OCI-LY1 (cell line): ENCODE data around the gene SOX13.

Experiments
- H2AFZ ChIP-seq: fragments of 200-600 bp; sonication (generic), shearing (Covaris generic); 2 replicates; pipeline ENCODE4 v1.6.0; 2014; ENCODE audit warnings: antibody characterized with exemption, mild to moderate bottlenecking, low read length
- H3F3A ChIP-seq: fragments of 200-600 bp; sonication (generic), shearing (Covaris generic); 2 replicates; pipeline ENCODE4 v1.6.0; 2014; ENCODE audit warnings: mild to moderate bottlenecking, antibody characterized with exemption, low read length, moderate library complexity; ENCODE audit not compliant: insufficient read depth
- H3K27ac ChIP-seq: fragments of 200-600 bp; sonication (generic); 2 replicates; pipeline ENCODE4 v1.5.1; 2014; ENCODE audit warnings: low read length, mixed run types, mild to moderate bottlenecking, low read depth; ENCODE audit not compliant: poor library complexity, severe bottlenecking
- H3K27me3 ChIP-seq: fragments of 200-600 bp; sonication (generic); 2 replicates; pipeline ENCODE4 v1.6.0; 2014; ENCODE audit warnings: antibody characterized with exemption, mild to moderate bottlenecking, low read length, moderate library complexity; ENCODE audit not compliant: insufficient read depth
- H3K36me3 ChIP-seq: fragments of 200-600 bp; sonication (generic); 2 replicates; pipeline ENCODE4 v1.6.1; 2014; ENCODE audit warnings: mild to moderate bottlenecking, antibody characterized with exemption, low read length, moderate library complexity, mixed read lengths; ENCODE audit not compliant: insufficient read depth
- H3K4me1 ChIP-seq: fragments of 200-600 bp; sonication (generic); 2 replicates; pipeline ENCODE4 v1.5.1; 2014; ENCODE audit warnings: mild to moderate bottlenecking, low read length, moderate library complexity; ENCODE audit not compliant: insufficient read depth, severe bottlenecking
- H3K4me2 ChIP-seq: fragments of 200-600 bp; sonication (generic), shearing (Covaris generic); 2 replicates; pipeline ENCODE4 v1.6.1; 2014; ENCODE audit warnings: low read length
- H3K4me3 ChIP-seq: fragments of 200-600 bp; sonication (generic); 2 replicates; pipeline ENCODE4 v1.5.1; 2014; ENCODE audit warnings: low read length, low read depth, mild to moderate bottlenecking, mixed read lengths; ENCODE audit not compliant: poor library complexity, severe bottlenecking
- H3K79me2 ChIP-seq: fragments of 200-600 bp; shearing (Covaris generic); 2 replicates; pipeline ENCODE4 v1.6.1; 2016; ENCODE audit warnings: mixed run types, low read length, mixed read lengths; ENCODE audit not compliant: insufficient read depth
- H3K9ac ChIP-seq: fragments of 200-600 bp; sonication (generic), shearing (Covaris generic); 2 replicates; pipeline ENCODE4 v1.6.1; 2014; ENCODE audit warnings: mild to moderate bottlenecking, low read length, mixed read lengths
- H3K9me2 ChIP-seq: fragments of 200-600 bp; sonication (generic), shearing (Covaris generic); 2 replicates; pipeline ENCODE4 v1.6.1; 2014; ENCODE audit warnings: low read depth, mild to moderate bottlenecking, low read length, mixed read lengths
- H3K9me3 ChIP-seq: fragments of 200-600 bp; shearing (Covaris generic); 2 replicates; pipeline ENCODE4 v1.6.1; 2014; ENCODE audit warnings: low read length, mixed read lengths
- H4K20me1 ChIP-seq: fragments of 200-600 bp; sonication (generic), shearing (Covaris generic); 2 replicates; pipeline ENCODE4 v1.6.0; 2016; ENCODE audit warnings: mild to moderate bottlenecking, low read length; ENCODE audit not compliant: insufficient read depth
- CTCF ChIP-seq: fragments of 200-600 bp; sonication (generic), shearing (Covaris generic); IDR thresholded peaks from 2 replicates; pipeline ENCODE4 v1.5.1; 2017; ENCODE audit warnings: mild to moderate bottlenecking, antibody characterized with exemption, low read length, moderate library complexity, mixed read lengths
- EZH2 ChIP-seq: fragments of 200-600 bp; sonication (generic), shearing (Covaris generic); IDR thresholded peaks from 2 replicates; pipeline ENCODE4 v1.8.0; 2017; ENCODE audit warnings: borderline replicate concordance, mixed run types, mild to moderate bottlenecking, antibody characterized with exemption, low read length, moderate library complexity, mixed read lengths

Gene SOX13

GRCh38 chr1:204143276-204144041, 70.5 kb downstream of the SOX13 start:
- H2AFZ ChIP-seq = no peak overlapping the region
- H3K79me2 ChIP-seq = no peaks in the 10 kb centered on the region
- TF ChIP-seq EZH2 (no peak), CTCF (no peak)
- no peak overlapping the region for H3K27ac ChIP-seq
- no peaks in the 10 kb centered on the region for H3K4me1 ChIP-seq
- no peaks in the 10 kb centered on the region for H3K27me3 ChIP-seq
- no peaks in the 10 kb centered on the region for H3K36me3 ChIP-seq
- no peaks in the 10 kb centered on the region for H4K20me1 ChIP-seq
- no peaks in the 10 kb centered on the region for H3F3A ChIP-seq
- H3K9me2 ChIP-seq = no peaks in the 10 kb centered on the region
- H3K4me2 ChIP-seq = no peak overlapping the region
- no peak overlapping the region for H3K9ac ChIP-seq
- H3K9me3 ChIP-seq = no peaks in the 10 kb centered on the region
- no peak overlapping the region for H3K4me3 ChIP-seq

GRCh38 chr1:204145033-204145504, 72.2 kb downstream of the SOX13 start:
- Histone ChIP-seq H3K79me2 (no peaks in the 10 kb centered on the region), H3K36me3 (no peaks in the 10 kb centered on the region), H3K9me2 (no peaks in the 10 kb centered on the region), H4K20me1 (no peaks in the 10 kb centered on the region), H3K9me3 (no peaks in the 10 kb centered on the region), H3K27me3 (no peaks in the 10 kb centered on the region), H3K4me3 (no peak overlapping the region), H3K4me1 (no peaks in the 10 kb centered on the region), H2AFZ (no peak overlapping the region), H3K9ac (no peak overlapping the region), H3K4me2 (no peak overlapping the region), H3F3A (no peaks in the 10 kb centered on the region), H3K27ac (no peak overlapping the region)
- no peak for TF ChIP-seq CTCF

GRCh38 chr1:204146309-204146708, 73.4 kb downstream of the SOX13 start:
- no peak overlapping the region for H3K9ac ChIP-seq
- H3K27ac ChIP-seq = no peak overlapping the region
- H3K4me1 ChIP-seq = no peaks in the 10 kb centered on the region
- H3K4me3 ChIP-seq = no peak overlapping the region
- H3K9me3 ChIP-seq = no peaks in the 10 kb centered on the region
- H3K27me3 ChIP-seq = no peaks in the 10 kb centered on the region
- H4K20me1 ChIP-seq = no peaks in the 10 kb centered on the region
- no peaks in the 10 kb centered on the region for H3K36me3 ChIP-seq
- H3K9me2 ChIP-seq = no peaks in the 10 kb centered on the region
- no peaks in the 10 kb centered on the region for H3K79me2 ChIP-seq
- no peak overlapping the region for H3K4me2 ChIP-seq
- no peaks in the 10 kb centered on the region for H3F3A ChIP-seq
- TF ChIP-seq EZH2 = no peak
- H2AFZ ChIP-seq = no peak overlapping the region

- Histone ChIP-seq H3K4me3 (no peak overlapping the region), H3K4me1 (no peaks in the 10 kb centered on the region), H3K9me2 (no peaks in the 10 kb centered on the region), H4K20me1 (no peaks in the 10 kb centered on the region), H3K27ac (no peak overlapping the region), H3K27me3 (no peaks in the 10 kb centered on the region), H3K4me2 (no peak overlapping the region), H3K79me2 (no peaks in the 10 kb centered on the region), H3F3A (no peaks in the 10 kb centered on the region), H3K9me3 (no peaks in the 10 kb centered on the region), H3K36me3 (no peaks in the 10 kb centered on the region), H2AFZ (no peak overlapping the region), H3K9ac (no peak overlapping the region)
- TF ChIP-seq EZH2 = no peak
- no peak for TF ChIP-seq CTCF
These were observed 74.0 kb downstream of the SOX13 start for GRCh38 chr1:204146965-204147364.
